Liver (tissue), 2 donors: ENCODE measurements around the gene ABTB2.

ENCODE experiments used
- YY1 ChIP-seq: IDR thresholded peaks from 2 replicates; pipeline ENCODE4 v1.6.1; 2016; ENCODE audit warnings: antibody characterized with exemption, mild to moderate bottlenecking
- TF ChIP-seq, protein P1 (sequence below): fragments of 150-350 bp; IDR thresholded peaks from 2 replicates; pipeline ENCODE4 v1.5.1; 2017; ENCODE audit warnings: improper control_type of control experiment, low read depth, low read length; ENCODE audit not compliant: missing input control
- TF ChIP-seq, protein P2 (sequence below): IDR thresholded peaks from 2 replicates; pipeline ENCODE4 v1.6.1; 2016; ENCODE audit warnings: antibody characterized with exemption
- donor health status: healthy.

DNA sequence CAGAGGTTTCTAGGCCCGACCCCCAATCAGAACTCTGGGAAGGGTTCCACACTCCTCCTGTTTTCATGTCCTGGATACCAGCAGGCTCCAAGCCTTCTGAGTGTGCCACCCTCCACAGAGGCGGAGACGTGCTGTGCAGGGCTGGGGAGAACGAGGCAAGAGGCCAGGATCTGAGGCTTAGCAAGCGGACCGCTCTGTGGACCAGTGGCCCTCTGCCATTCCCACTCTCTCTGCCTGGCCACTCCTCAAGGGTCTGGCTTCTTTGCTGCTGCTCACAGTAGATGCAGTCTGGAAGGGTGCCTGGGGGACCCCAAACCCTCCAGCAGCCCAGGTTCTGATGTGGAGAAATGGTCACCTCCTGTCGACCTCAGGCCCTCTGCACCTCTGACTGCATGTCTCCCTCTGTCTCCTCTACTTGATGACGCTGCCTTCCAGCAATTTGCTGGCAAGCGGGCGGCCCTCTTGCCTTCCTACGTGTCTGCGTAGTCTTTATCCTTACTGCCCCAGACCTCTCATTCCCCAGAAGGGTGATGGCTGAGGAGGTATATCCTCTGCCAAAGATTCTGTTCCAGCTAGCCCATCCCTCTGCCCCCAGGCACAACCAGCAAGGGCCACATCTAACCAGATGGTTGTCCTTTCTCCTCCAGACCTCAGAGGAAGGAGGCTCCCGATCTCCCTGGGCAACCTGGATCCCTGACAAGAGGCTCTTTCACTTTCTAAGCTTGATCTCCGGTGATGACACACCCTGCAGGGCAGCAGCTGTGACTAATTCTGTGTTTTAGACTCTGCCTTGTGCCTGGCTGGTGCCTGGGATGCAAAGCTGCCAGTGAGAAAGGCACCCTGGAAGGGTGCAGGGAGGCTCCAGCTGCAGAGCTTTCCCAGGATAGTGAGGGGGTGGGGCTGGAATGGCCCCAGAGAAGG, 165.1 kb downstream of the ABTB2 start:
- TF ChIP-seq, protein P1, sequence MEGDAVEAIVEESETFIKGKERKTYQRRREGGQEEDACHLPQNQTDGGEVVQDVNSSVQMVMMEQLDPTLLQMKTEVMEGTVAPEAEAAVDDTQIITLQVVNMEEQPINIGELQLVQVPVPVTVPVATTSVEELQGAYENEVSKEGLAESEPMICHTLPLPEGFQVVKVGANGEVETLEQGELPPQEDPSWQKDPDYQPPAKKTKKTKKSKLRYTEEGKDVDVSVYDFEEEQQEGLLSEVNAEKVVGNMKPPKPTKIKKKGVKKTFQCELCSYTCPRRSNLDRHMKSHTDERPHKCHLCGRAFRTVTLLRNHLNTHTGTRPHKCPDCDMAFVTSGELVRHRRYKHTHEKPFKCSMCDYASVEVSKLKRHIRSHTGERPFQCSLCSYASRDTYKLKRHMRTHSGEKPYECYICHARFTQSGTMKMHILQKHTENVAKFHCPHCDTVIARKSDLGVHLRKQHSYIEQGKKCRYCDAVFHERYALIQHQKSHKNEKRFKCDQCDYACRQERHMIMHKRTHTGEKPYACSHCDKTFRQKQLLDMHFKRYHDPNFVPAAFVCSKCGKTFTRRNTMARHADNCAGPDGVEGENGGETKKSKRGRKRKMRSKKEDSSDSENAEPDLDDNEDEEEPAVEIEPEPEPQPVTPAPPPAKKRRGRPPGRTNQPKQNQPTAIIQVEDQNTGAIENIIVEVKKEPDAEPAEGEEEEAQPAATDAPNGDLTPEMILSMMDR: no peak
- no peak for TF ChIP-seq YY1
- TF ChIP-seq, protein P2, sequence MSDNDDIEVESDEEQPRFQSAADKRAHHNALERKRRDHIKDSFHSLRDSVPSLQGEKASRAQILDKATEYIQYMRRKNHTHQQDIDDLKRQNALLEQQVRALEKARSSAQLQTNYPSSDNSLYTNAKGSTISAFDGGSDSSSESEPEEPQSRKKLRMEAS: no peak
